Measurements from ENCODE around the gene GMDS.

GMDS gene

GRCh38 chr6:1738558-1739081, 506.8 kb downstream of the GMDS start:
- no peak for DNase-seq (ENCODE audit: low read depth)

- DNase-seq (ENCODE audit: low read depth): no peak
Measured at GRCh38 chr6:1737463-1738311, 507.7 kb downstream of the GMDS start.

GRCh38 chr6:1736346-1737105, 508.9 kb downstream of the GMDS start:
- no peak for DNase-seq (ENCODE audit: low read depth)

- DNase-seq (ENCODE audit: low read depth): no peak
Measured at GRCh38 chr6:1735239-1735803, 510.1 kb downstream of the GMDS start.

GRCh38 chr6:1730882-1731281, 514.5 kb downstream of the GMDS start:
- DNase-seq (ENCODE audit: low read depth): no peak

GRCh38 chr6:1729750-1730140, 515.7 kb downstream of the GMDS start:
- DNase-seq (ENCODE audit: low read depth): no peak

- DNase-seq (ENCODE audit: low read depth): no peak
Measured at GRCh38 chr6:1729133-1729749, 516.2 kb downstream of the GMDS start.

GRCh38 chr6:1726341-1726768, 519.0 kb downstream of the GMDS start:
- no peak for DNase-seq (ENCODE audit: low read depth)

GRCh38 chr6:1724616-1725015, 520.8 kb downstream of the GMDS start:
- no peak for DNase-seq (ENCODE audit: low read depth)

GRCh38 chr6:1724124-1724523, 521.3 kb downstream of the GMDS start:
- DNase-seq (ENCODE audit: low read depth): no peak

- DNase-seq (ENCODE audit: low read depth): no peak
Measured at GRCh38 chr6:1722801-1723200, 522.6 kb downstream of the GMDS start.

GRCh38 chr6:1720620-1721322, 524.6 kb downstream of the GMDS start:
- DNase-seq (ENCODE audit: low read depth): no peak

- DNase-seq (ENCODE audit: low read depth): no peak
Measured at GRCh38 chr6:1719922-1720321, 525.5 kb downstream of the GMDS start.

GRCh38 chr6:1716868-1717267, 528.5 kb downstream of the GMDS start:
- DNase-seq (ENCODE audit: low read depth): no peak

- DNase-seq (ENCODE audit: low read depth): no peak
Measured at GRCh38 chr6:1716396-1716795, 529.0 kb downstream of the GMDS start.

GRCh38 chr6:1715336-1715735, 530.1 kb downstream of the GMDS start:
- no peak for DNase-seq (ENCODE audit: low read depth)

- DNase-seq (ENCODE audit: low read depth): no peak
Measured at GRCh38 chr6:1714654-1715053, 530.8 kb downstream of the GMDS start.

GRCh38 chr6:1713016-1713600, 532.3 kb downstream of the GMDS start:
- no peak for DNase-seq (ENCODE audit: low read depth)

- DNase-seq (ENCODE audit: low read depth): no peak
Measured at GRCh38 chr6:1712451-1712850, 533.0 kb downstream of the GMDS start.

GRCh38 chr6:1711136-1711535, 534.3 kb downstream of the GMDS start:
- no peak for DNase-seq (ENCODE audit: low read depth)

GRCh38 chr6:1709234-1709641, 536.2 kb downstream of the GMDS start:
- no peak for DNase-seq (ENCODE audit: low read depth)
